Gastrocnemius medialis (tissue), 4 donors: ENCODE data around the gene SIGLEC9. TPM values are rescaled to one million over a fixed set of nuclear protein-coding genes. Genes with fewer than 3 reads are reported as not detected.

Experiments used
- ATAC-seq, 2 donors: fragments of 150-250 bp; one replicate each; pipeline ENCODE4 v1.9.1; 2016
- DNase-seq, 2 donors: peaks; one replicate each; pipeline ENCODE4 v3.0.0-alpha.2; 2019
- H3K27ac ChIP-seq, 4 donors: fragments of 200-600 bp; sonication (generic); 1 replicate in 1 of 4; 2 replicates in 3 of 4; pipeline ENCODE4 v1.5.1; 2016 to 2018; ENCODE audit warnings: mild to moderate bottlenecking in 2 of 4, moderate library complexity in 1 of 4
- H3K27me3 ChIP-seq, 3 donors: fragments of 200-600 bp; sonication (generic) in 2 of 3; 1 replicate in 1 of 3; 2 replicates in 2 of 3; pipeline versions ENCODE4 v1.5.1 to v1.6.0; 2016 to 2019; ENCODE audit warnings: mild to moderate bottlenecking in 1 of 3, moderate library complexity in 1 of 3
- H3K36me3 ChIP-seq, 2 donors: fragments of 200-600 bp; sonication (generic) in 1 of 2; one replicate each; pipeline ENCODE4 v1.5.1; 2017 to 2018
- H3K4me1 ChIP-seq, 2 donors: fragments of 200-600 bp; sonication (generic) in 1 of 2; one replicate each; pipeline ENCODE4 v1.5.1; 2016 to 2017; ENCODE audit warnings: mild to moderate bottlenecking in 2 of 2
- H3K4me3 ChIP-seq, 4 donors: fragments of 200-600 bp; sonication (generic) in 3 of 4; 1 replicate in 1 of 4; 2 replicates in 3 of 4; pipeline ENCODE4 v1.5.1; 2016 to 2019; ENCODE audit warnings: mild to moderate bottlenecking in 2 of 4
- H3K9me3 ChIP-seq, 3 donors: fragments of 200-600 bp; sonication (generic) in 2 of 3; 1 replicate in 1 of 3; 2 replicates in 2 of 3; pipeline ENCODE4 v1.5.1; 2016 to 2019
- CTCF ChIP-seq, 5 experiments: fragments of 450-650 bp in 3 of 5; fragments of 200-600 bp in 2 of 5; sonication (generic) in 2 of 5; IDR thresholded peaks in 4 of 5; conservative IDR thresholded peaks in 1 of 5; 1 replicate in 4 of 5; 2 replicates in 1 of 5; pipeline ENCODE4 v1.5.1; 2016 to 2019; ENCODE audit warnings: antibody characterized with exemption in 5 of 5, mild to moderate bottlenecking in 3 of 5, moderate library complexity in 3 of 5
- POLR2A ChIP-seq, 2 donors: fragments of 450-650 bp; IDR thresholded peaks; one replicate each; pipeline ENCODE4 v1.6.1; 2017; ENCODE audit warnings: antibody characterized with exemption in 2 of 2, mild to moderate bottlenecking in 2 of 2, moderate library complexity in 2 of 2
- in situ Hi-C, 4 donors: fragments of 200-750 bp; cut with MboI; loops; one replicate each; pipeline versions ENCODE4 v1.15.0 to v1.8.0; 2017; ENCODE audit warnings: low sequenced_read_pairs in 4 of 4
- intact Hi-C: fragments of 100-400 bp; cut with DNase I; formaldehyde crosslinking; loops from one replicate; pipeline ENCODE4 v1.15.1; 2023; ENCODE audit warnings: low total_unique reads
- total RNA-seq, 4 donors: library from RNA; depleted of rRNA; stranded (reverse); fragments of >200 nt; gene quantifications; one replicate each; pipeline versions ENCODE4 v1.1.0 to v1.2.3, GENCODE V29; 2016

The SIGLEC9 gene
- 1 to 10 TPM in 2 of 4 donors, under 1 TPM in 1, not detected in 1; 0.72 to 1.4 (median 1.0) TPM for total RNA-seq

GRCh38 chr19:51124729-51125128 lies at the start of gene SIGLEC9:
Gene SIGLEC9, plus strand, starts transcription at chr19:51124906. Its CDS starts 69 bp downstream, at chr19:51124975.
- in situ Hi-C loops = loop anchor here in 1 of 4 donors (25.0 kb wide), 1 partner anchor 463 kb away; no protein-coding TSS in a partner anchor
- H3K27ac ChIP-seq = peak within 1 kb of the TSS in 1 of 4 donors; percentile 18
- peak within 1 kb of the TSS in 2 of 4 donors; percentile 2 to 21 for H3K4me3 ChIP-seq
- no peaks in the 10 kb centered on the region for H3K9me3 ChIP-seq
- intact Hi-C loops = no loop called here
- TF ChIP-seq CTCF (IDR thresholded peaks at IDR 0.05 in 4 of 5, conservative IDR thresholded peaks at IDR 0.05 in 1 of 5) = no peak
- peak; percentile 5 to 14 for TF ChIP-seq POLR2A (IDR thresholded peaks at IDR 0.05)
- DNase-seq = peak; percentile 27 to 47
- H3K36me3 ChIP-seq = no peaks in the 10 kb centered on the region
- no peak for ATAC-seq
- H3K4me1 ChIP-seq = no peaks in the 10 kb centered on the region
- no peaks in the 10 kb centered on the region for H3K27me3 ChIP-seq

- Histone ChIP-seq H3K9me3 (no peaks in the 10 kb centered on the region), H3K36me3 (no peaks in the 10 kb centered on the region), H3K27me3 (peaks cover 0 to 4% (median 0%) of the 10 kb centered on the region in 3 donors), H3K4me1 (no peaks in the 10 kb centered on the region), H3K4me3 (no peak overlapping the region), H3K27ac (no peak overlapping the region)
- DNase-seq (no peak), ATAC-seq (no peak)
- in situ Hi-C loops = no loop called here
- intact Hi-C loops = no loop called here
- TF ChIP-seq CTCF (IDR thresholded peaks at IDR 0.05 in 4 of 5, conservative IDR thresholded peaks at IDR 0.05 in 1 of 5) = no peak
- TF ChIP-seq POLR2A (IDR thresholded peaks at IDR 0.05) = no peak
Measured at GRCh38 chr19:51075998-51076397, 48.7 kb upstream of the SIGLEC9 start.

- Histone ChIP-seq H3K27ac (no peak overlapping the region), H3K27me3 (peaks cover 0 to 4% (median 0%) of the 10 kb centered on the region in 3 donors), H3K4me1 (no peaks in the 10 kb centered on the region), H3K36me3 (no peaks in the 10 kb centered on the region), H3K4me3 (no peak overlapping the region), H3K9me3 (no peaks in the 10 kb centered on the region)
- in situ Hi-C loops (no loop called here), intact Hi-C loops (no loop called here)
- no peak for TF ChIP-seq CTCF (IDR thresholded peaks at IDR 0.05 in 4 of 5, conservative IDR thresholded peaks at IDR 0.05 in 1 of 5)
- TF ChIP-seq POLR2A (IDR thresholded peaks at IDR 0.05) = no peak
- DNase-seq = no peak
- no peak for ATAC-seq
Measured at GRCh38 chr19:51076631-51077213, 48.0 kb upstream of the SIGLEC9 start.

- in situ Hi-C loops (no loop called here), intact Hi-C loops (no loop called here)
- ATAC-seq (no peak), DNase-seq (no peak)
- no peaks in the 10 kb centered on the region for H3K9me3 ChIP-seq
- H3K27me3 ChIP-seq = peaks cover 0 to under 1% (median 0%) of the 10 kb centered on the region in 3 donors
- H3K27ac ChIP-seq = no peak overlapping the region
- no peaks in the 10 kb centered on the region for H3K4me1 ChIP-seq
- H3K36me3 ChIP-seq = no peaks in the 10 kb centered on the region
- TF ChIP-seq POLR2A (IDR thresholded peaks at IDR 0.05) = no peak
- no peak for TF ChIP-seq CTCF (IDR thresholded peaks at IDR 0.05 in 4 of 5, conservative IDR thresholded peaks at IDR 0.05 in 1 of 5)
- H3K4me3 ChIP-seq = no peak overlapping the region
Measured at GRCh38 chr19:51078104-51078503, 46.6 kb upstream of the SIGLEC9 start.
